ENCODE data around the gene ZNF446. TPM values are rescaled to one million over a fixed set of nuclear protein-coding genes. Genes with fewer than 3 reads are reported as not detected.
A peak's percentile ranks its signal among the peaks of the same experiment; 100 is the strongest.

Gene ZNF446
- total and polyA plus RNA-seq, 10 of the 15 experiments (the other 5 are each of a cell fraction or from before 2014, with no cell fraction given) = 0.14 to 6.9 (median 4.1) TPM

- TF ChIP-seq TCF12 (IDR thresholded peaks at IDR 0.05; ENCODE audit: low read depth, low read length) (0 out of 2 replicates have a peak, but pooled peaks have one; percentile 4), ELK1 (IDR thresholded peaks at IDR 0.05; ENCODE audit: low read depth, low read length) (peak; percentile 28; the same call in 1 of the 2 replicates), SREBF2 (IDR thresholded peaks at IDR 0.05; ENCODE audit: low read length) (no peak), FOXK2 (IDR thresholded peaks at IDR 0.05) (no peak), E2F8 (IDR thresholded peaks at IDR 0.05; ENCODE audit: low read depth, partially characterized antibody) (no peak), TARDBP (IDR thresholded peaks at IDR 0.05; ENCODE audit: borderline replicate concordance) (0 out of 2 replicates have a peak, but pooled peaks have one; percentile 62), MTA2 (IDR thresholded peaks at IDR 0.05; ENCODE audit: low read depth) (no peak), CHD4 (IDR thresholded peaks at IDR 0.05) (no peak), KDM1A (IDR thresholded peaks at IDR 0.05; ENCODE audit: borderline replicate concordance) (no peak), ATF7 (IDR thresholded peaks at IDR 0.05; ENCODE audit: low read depth) (no peak), ZSCAN29 (IDR thresholded peaks at IDR 0.05) (no peak), CEBPB (IDR thresholded peaks at IDR 0.05; ENCODE audit: borderline replicate concordance in 1 of 2, low read depth in 2 of 2, low read length in 2 of 2) (no peak), RAD21 (IDR thresholded peaks at IDR 0.05; ENCODE audit: insufficient read depth, low read depth, low read length) (no peak), E2F4 (IDR thresholded peaks at IDR 0.05; ENCODE audit: low read depth, low read length) (peak; percentile 42; the same call in 1 of the 2 replicates), RAD51 (IDR thresholded peaks at IDR 0.05) (no peak), KAT2A (conservative IDR thresholded peaks at IDR 0.05; ENCODE audit: control insufficient read depth, low read depth, low read length) (no peak), FOXM1 (IDR thresholded peaks at IDR 0.05; ENCODE audit: low read depth, low read length) (no peak), KLF5 (IDR thresholded peaks at IDR 0.05; ENCODE audit: partially characterized antibody) (peak; percentile 53), ESRRA (IDR thresholded peaks at IDR 0.05; ENCODE audit: low read length) (no peak), NRF1 (conservative IDR thresholded peaks at IDR 0.05; ENCODE audit: low read depth, low read length) (peak; percentile 52)
- TF ChIP-seq, protein P1, sequence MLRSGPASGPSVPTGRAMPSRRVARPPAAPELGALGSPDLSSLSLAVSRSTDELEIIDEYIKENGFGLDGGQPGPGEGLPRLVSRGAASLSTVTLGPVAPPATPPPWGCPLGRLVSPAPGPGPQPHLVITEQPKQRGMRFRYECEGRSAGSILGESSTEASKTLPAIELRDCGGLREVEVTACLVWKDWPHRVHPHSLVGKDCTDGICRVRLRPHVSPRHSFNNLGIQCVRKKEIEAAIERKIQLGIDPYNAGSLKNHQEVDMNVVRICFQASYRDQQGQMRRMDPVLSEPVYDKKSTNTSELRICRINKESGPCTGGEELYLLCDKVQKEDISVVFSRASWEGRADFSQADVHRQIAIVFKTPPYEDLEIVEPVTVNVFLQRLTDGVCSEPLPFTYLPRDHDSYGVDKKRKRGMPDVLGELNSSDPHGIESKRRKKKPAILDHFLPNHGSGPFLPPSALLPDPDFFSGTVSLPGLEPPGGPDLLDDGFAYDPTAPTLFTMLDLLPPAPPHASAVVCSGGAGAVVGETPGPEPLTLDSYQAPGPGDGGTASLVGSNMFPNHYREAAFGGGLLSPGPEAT (IDR thresholded peaks at IDR 0.05; ENCODE audit: low read depth) = no peak
- TF ChIP-seq, protein P2, sequence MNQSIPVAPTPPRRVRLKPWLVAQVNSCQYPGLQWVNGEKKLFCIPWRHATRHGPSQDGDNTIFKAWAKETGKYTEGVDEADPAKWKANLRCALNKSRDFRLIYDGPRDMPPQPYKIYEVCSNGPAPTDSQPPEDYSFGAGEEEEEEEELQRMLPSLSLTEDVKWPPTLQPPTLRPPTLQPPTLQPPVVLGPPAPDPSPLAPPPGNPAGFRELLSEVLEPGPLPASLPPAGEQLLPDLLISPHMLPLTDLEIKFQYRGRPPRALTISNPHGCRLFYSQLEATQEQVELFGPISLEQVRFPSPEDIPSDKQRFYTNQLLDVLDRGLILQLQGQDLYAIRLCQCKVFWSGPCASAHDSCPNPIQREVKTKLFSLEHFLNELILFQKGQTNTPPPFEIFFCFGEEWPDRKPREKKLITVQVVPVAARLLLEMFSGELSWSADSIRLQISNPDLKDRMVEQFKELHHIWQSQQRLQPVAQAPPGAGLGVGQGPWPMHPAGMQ (IDR thresholded peaks at IDR 0.05; ENCODE audit: borderline replicate concordance) = no peak
Observed at GRCh38 chr19:58451358-58452101, 24.6 kb upstream of the ZNF446 start, which contains the start of gene ZNF324B (continued).
